Astrocyte (in vitro differentiated cells and primary cell): ENCODE results near the gene TRPC4.

Experiments
- EZH2 ChIP-seq: IDR thresholded peaks from 2 replicates; pipeline ENCODE4 v1.6.1; 2012; ENCODE audit warnings: mild to moderate bottlenecking, low read length, inconsistent platforms; ENCODE audit not compliant: insufficient read depth
- TF ChIP-seq, protein P1 (sequence below): IDR thresholded peaks from 2 replicates; pipeline ENCODE4 v1.5.1; 2011; ENCODE audit warnings: low read depth, mild to moderate bottlenecking, inconsistent platforms, low read length, moderate library complexity; ENCODE audit not compliant: insufficient read depth

- TF ChIP-seq, protein P1, sequence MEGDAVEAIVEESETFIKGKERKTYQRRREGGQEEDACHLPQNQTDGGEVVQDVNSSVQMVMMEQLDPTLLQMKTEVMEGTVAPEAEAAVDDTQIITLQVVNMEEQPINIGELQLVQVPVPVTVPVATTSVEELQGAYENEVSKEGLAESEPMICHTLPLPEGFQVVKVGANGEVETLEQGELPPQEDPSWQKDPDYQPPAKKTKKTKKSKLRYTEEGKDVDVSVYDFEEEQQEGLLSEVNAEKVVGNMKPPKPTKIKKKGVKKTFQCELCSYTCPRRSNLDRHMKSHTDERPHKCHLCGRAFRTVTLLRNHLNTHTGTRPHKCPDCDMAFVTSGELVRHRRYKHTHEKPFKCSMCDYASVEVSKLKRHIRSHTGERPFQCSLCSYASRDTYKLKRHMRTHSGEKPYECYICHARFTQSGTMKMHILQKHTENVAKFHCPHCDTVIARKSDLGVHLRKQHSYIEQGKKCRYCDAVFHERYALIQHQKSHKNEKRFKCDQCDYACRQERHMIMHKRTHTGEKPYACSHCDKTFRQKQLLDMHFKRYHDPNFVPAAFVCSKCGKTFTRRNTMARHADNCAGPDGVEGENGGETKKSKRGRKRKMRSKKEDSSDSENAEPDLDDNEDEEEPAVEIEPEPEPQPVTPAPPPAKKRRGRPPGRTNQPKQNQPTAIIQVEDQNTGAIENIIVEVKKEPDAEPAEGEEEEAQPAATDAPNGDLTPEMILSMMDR, result no peak
- no peak for TF ChIP-seq EZH2
These were observed 100.5 kb downstream of the TRPC4 start for GRCh38 chr13:37769078-37769477.
